ENCODE data around the gene SCRN1. TPM values are rescaled to one million over a fixed set of nuclear protein-coding genes. Genes with fewer than 3 reads are reported as not detected.

SCRN1 gene
- polyA plus RNA-seq, 1 donor: 32.3 TPM

GRCh38 chr7:29926741-29927140, 62.9 kb downstream of the SCRN1 start:
- DNase-seq (ENCODE audit: low read depth): no peak

DNA sequence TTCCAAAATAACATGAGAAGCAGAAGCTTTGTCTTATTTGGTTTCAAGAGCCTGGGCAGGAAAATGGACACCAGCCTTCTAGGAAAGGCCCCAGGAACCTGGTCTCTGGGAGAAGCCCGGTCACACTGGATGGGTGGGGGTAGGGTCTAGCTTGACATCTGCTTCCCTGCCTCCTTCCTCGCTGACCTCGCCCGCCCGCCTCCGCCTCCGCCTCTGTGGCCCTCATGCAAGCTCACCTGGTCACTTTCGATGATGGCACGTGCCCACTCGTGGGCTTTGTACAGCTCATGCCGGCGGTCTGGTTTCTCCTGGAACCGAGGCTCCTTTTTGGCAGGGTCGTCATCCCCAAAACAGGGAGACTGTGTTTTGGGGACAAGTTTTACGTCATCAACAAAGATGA, 63.4 kb downstream of the SCRN1 start:
- DNase-seq (ENCODE audit: low read depth): no peak

- no peak for DNase-seq (ENCODE audit: low read depth)
Measured at GRCh38 chr7:29924684-29925083, 64.9 kb downstream of the SCRN1 start.

DNA sequence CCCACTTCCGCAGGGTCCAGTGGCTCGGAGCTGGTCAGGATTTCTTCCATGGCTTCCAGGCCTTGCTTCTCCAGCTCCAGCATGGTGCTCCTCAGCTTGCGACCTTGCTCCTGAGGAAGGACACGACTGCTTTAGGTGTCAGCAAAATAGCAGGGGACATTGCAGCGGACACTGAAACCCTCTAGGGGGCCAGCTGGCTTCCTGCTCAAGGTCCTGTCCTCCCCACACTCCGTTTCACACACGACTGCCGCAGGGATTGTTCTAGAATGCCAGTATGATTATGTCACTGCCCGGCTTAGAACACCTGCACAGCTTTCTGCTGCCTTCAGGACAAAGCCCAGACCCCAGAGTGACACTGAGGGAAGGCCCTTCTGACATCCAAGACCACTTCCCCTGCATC, 65.6 kb downstream of the SCRN1 start:
- no peak for DNase-seq (ENCODE audit: low read depth)

GRCh38 chr7:29922921-29923700, 66.5 kb downstream of the SCRN1 start:
- no peak for DNase-seq (ENCODE audit: low read depth)

DNA sequence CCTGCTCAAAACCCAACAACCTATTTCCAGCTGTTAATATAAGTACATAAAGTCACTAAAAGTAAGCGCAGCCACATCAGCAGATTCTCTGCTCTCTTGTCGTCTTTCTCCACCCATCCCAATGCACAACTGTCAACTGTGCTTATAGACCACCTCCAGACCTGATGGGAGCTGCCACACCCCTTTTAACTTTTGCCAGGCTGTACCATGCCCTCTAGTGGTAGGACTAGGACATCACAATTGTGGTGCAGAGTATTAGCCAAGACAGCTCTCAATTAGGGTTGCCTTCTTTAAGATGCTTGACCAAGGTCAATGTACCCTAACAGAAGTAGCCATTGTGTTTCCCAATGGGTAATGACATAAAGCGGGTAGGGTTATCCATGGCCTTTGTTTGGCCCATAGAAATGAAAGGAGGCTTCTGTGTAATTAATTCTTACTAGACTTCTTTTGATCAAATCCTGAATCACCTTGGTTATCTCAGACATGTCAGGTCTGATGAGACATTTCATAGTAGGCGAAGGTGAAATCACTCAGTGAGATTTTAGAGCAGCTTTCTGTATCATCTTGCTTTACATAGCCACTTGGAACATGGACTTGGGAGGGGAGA, 68.1 kb downstream of the SCRN1 start:
- DNase-seq (ENCODE audit: low read depth): peak; percentile 24

GRCh38 chr7:29920491-29920890, 69.1 kb downstream of the SCRN1 start:
- no peak for DNase-seq (ENCODE audit: low read depth)

DNA sequence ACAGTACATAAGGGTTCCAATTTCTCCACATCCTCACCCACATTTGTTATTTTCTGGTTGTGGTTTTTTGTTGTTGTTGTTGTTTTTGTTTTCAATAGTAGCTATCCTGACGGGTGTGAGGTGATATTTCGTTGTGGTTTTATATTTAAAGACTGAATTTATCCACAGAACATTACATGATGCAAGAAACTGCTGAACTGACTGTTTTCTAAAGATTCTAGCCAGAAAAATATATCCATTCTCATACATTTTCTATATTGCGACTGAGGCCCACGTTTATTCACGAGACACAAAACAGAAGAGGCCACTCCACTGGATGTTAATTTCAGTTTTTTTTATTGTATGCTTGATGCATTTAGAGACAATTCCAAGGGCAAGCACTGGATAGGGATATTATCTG, 69.8 kb downstream of the SCRN1 start:
- no peak for DNase-seq (ENCODE audit: low read depth)

GRCh38 chr7:29918850-29919249, 70.8 kb downstream of the SCRN1 start:
- DNase-seq (ENCODE audit: low read depth): no peak

DNA sequence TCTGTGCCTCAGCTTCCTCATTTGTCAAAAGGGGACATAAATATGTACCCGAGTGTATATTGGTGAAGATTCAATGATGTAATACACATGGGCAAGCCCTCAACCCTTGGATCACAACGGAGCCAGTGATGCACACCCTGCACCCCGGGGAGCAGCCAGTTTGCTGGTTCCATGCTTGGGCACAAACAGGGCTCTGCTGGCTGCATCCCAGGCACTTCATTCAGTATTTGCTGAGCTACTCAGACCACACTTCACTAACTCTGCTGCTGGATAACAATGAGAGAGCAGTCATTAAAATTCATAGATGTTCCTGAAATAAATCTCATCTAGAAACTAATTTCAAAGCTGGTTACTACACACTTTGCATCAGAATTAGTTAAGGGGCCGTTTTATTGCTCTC, 72.0 kb downstream of the SCRN1 start:
- no peak for DNase-seq (ENCODE audit: low read depth)

- no peak for DNase-seq (ENCODE audit: low read depth)
Measured at GRCh38 chr7:29915481-29916215, 74.0 kb downstream of the SCRN1 start.

DNA sequence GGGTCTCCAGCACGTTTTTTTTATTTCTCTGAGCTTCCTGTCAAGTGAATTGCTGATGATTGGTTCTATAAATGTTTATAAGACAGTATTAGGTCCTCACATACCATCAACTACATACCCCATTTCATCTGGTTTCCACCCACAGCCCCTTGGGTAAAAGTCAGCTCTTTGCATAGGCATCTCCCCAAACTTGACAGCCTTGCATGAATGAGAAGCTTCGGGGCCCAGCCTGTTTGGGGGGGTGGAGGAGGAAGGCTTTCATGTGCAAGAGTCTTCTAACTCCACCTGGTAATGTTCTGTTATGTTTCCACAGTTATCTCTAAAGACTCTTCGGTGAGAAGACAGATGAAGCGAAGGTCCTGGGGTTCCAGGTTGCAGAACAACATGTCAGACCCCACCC, 75.4 kb downstream of the SCRN1 start:
- DNase-seq (ENCODE audit: low read depth): no peak

- no peak for DNase-seq (ENCODE audit: low read depth)
Measured at GRCh38 chr7:29906200-29907022, 83.2 kb downstream of the SCRN1 start.

GRCh38 chr7:29900745-29901144, 88.9 kb downstream of the SCRN1 start:
- DNase-seq (ENCODE audit: low read depth): no peak

DNA sequence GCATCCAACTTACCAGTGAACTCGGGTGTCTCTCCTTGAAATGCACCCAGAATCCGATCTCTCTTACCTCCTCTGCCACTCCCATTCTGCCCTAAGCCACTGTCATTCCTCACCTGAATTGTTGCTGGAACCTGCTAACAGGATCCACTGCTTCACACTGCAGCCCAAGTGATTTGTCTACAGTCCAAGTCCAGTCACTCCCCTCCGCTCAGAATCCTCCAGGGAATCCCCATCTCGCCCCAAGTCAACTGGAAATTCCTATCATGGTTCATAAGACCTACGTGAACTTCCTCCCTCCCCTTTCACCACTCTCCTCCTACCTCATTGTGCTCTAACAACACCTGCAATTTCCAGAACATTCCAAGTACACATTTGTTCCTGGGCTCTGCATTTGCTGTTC, 91.3 kb downstream of the SCRN1 start:
- no peak for DNase-seq (ENCODE audit: low read depth)

DNA sequence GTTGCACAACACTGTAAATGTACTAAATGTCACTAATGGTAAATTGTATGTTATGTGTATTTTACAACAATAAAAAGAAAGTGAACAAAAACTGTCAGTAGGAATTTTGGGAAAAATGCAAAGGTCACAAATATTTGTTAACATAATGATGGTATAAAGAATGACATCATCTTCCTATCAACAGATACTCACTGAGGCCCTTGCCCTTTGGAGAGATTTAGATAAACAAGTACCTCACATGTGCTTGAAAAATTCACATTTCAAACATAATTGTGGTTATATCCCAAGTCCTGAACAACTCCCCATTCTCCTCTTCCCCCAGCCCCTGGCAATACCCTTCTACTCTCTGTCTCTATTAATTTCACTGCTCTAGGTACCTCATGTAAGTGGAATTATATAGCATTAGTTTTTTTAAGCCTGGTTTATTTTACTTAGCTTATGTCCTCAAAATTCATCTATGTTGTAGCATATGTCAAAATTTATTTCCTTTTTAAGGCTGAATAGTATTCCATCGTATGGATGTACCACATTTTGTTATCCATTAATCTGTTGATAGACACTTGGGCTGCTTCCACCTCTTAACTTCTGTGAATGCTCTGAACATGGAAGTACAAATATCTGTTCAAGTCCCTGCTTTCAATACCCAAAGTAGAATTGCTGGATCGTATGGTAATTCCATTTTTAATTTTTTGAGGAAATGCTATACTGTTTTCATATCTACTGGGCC, 92.8 kb downstream of the SCRN1 start:
- DNase-seq (ENCODE audit: low read depth): no peak

DNA sequence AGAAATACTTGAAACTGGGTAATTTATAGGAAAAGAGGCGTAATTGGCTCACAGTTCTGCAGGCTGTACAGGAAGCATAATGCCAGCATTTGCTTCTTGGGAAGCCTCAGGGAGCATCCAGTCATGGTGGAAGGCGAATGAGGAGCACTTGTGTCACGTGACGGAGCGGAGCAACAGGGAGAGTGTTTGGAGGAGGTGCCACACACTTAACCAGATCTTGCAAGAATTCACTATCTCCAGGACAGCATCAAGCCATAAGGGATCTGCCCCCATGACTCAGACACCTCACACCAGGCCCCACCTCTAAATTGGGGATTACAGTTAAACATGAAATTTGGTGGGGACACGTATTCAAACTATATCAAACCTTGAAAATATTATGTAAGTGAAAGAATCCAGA, 94.0 kb downstream of the SCRN1 start:
- no peak for DNase-seq (ENCODE audit: low read depth)

DNA sequence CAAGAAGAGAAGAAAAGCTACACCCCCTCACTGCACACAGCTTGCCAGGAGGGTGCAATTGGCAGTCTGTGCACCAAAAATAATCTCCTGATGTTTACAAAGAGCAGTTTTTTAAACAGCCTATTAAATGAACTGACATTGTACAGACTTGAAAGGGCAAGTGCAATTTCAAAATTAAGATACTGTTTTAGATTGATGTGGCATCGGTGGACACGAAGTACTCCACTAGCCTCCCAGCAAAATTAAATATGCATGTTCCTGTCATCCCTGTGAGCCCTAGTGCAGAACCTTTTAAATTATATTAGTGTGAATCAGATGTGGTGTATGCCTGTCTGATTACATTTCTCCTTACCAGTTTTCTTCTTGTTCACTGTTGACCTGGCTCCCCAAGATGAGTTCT, 95.3 kb downstream of the SCRN1 start:
- no peak for DNase-seq (ENCODE audit: low read depth)

GRCh38 chr7:29893351-29893965, 96.1 kb downstream of the SCRN1 start:
- no peak for DNase-seq (ENCODE audit: low read depth)

GRCh38 chr7:29892231-29892630, 97.4 kb downstream of the SCRN1 start:
- no peak for DNase-seq (ENCODE audit: low read depth)

- DNase-seq (ENCODE audit: low read depth): no peak
Measured at GRCh38 chr7:29891766-29892165, 97.8 kb downstream of the SCRN1 start.

Measured in forelimb muscle (tissue), 1 donor.